ENCODE results near the gene ABCD4. TPM values are rescaled to one million over a fixed set of nuclear protein-coding genes. Genes with fewer than 3 reads are reported as not detected.

Gene ABCD4
- polyA plus RNA-seq, 3 donors, result 13.9 to 54.1 (median 14.2) TPM

DNA sequence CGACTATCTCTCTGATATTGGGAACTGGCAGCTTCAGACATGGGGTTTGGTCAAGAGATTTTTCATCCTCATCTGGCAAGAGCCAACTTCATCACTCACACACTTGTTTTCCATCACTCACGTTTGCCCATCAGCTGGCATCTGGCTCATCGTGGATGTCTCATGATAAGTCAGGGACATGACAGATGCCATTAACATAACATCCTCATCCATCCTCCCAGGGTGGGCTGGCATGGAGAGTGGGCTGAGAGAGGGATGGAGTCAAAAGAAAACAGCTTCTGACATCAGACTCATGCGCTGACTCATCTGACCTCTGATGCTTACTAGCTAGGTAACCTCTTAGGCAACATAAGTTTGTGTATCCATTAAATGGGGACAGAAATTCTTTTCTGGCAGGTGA lies 65.3 kb downstream of the ABCD4 start:
- peaks cover 0 to 34% of the 10 kb centered on the region in 2 donors for H3K9me3 ChIP-seq (replicated peaks in 1 of 2; ENCODE audit: control insufficient read depth in 1 of 2, insufficient read depth in 1 of 2, low read length in 2 of 2)
- Mint-ChIP-seq H3K36me3 (peaks cover 0 to 5% of the 10 kb centered on the region in 2 donors), H3K9me3 (peaks cover 0 to 15% (median 8%) of the 10 kb centered on the region in 7 donors), H3K27ac (no peak overlapping the region), H3K4me3 (peak overlapping the region in 1 of 2 donors; percentile 43), H3K4me1 (peaks cover 22% of the 10 kb centered on the region), H3K27me3 (ENCODE audit: low read depth in 3 of 3) (peaks cover 72 to 90% (median 79%) of the 10 kb centered on the region in 3 donors)
- no peaks in the 10 kb centered on the region for H3K79me2 ChIP-seq (ENCODE audit: insufficient read depth, low read length)
- peaks cover 48 to 69% of the 10 kb centered on the region in 2 donors for H3K27me3 ChIP-seq (ENCODE audit: control insufficient read depth in 2 of 2, insufficient read depth in 2 of 2, low read length in 2 of 2)
- no peak overlapping the region for H2AFZ ChIP-seq (ENCODE audit: insufficient read depth, low read depth, low read length, poor library complexity, severe bottlenecking)
- no peak overlapping the region for H3K4me3 ChIP-seq (replicated peaks in 1 of 3; ENCODE audit: low read depth in 2 of 3, low read length in 3 of 3)
- no peaks in the 10 kb centered on the region for H4K20me1 ChIP-seq (ENCODE audit: insufficient read depth, low read length)
- WGBS (ENCODE audit: insufficient coverage), result 92% methylated on average over 1 of the region's 4 CpGs
- H3K36me3 ChIP-seq (replicated peaks in 1 of 2; ENCODE audit: control insufficient read depth in 1 of 2, insufficient read depth in 2 of 2, low read length in 2 of 2), result no peaks in the 10 kb centered on the region
- intact Hi-C loops (cut with micrococcal nuclease), result no loop called here
- H3K27ac ChIP-seq (ENCODE audit: low read depth in 1 of 2, low read length in 2 of 2), result no peak overlapping the region
- no peak overlapping the region for H3K4me2 ChIP-seq (replicated peaks; ENCODE audit: extremely low read depth, low read length, poor library complexity, severe bottlenecking)
- H3K4me1 ChIP-seq (ENCODE audit: control insufficient read depth in 1 of 2, insufficient read depth in 2 of 2, low read length in 2 of 2), result peaks cover 14 to 15% of the 10 kb centered on the region in 2 donors
- no peak for DNase-seq
- H3K9ac ChIP-seq (ENCODE audit: insufficient read depth, low read length, poor library complexity, severe bottlenecking), result no peak overlapping the region
- TF ChIP-seq, protein P1, sequence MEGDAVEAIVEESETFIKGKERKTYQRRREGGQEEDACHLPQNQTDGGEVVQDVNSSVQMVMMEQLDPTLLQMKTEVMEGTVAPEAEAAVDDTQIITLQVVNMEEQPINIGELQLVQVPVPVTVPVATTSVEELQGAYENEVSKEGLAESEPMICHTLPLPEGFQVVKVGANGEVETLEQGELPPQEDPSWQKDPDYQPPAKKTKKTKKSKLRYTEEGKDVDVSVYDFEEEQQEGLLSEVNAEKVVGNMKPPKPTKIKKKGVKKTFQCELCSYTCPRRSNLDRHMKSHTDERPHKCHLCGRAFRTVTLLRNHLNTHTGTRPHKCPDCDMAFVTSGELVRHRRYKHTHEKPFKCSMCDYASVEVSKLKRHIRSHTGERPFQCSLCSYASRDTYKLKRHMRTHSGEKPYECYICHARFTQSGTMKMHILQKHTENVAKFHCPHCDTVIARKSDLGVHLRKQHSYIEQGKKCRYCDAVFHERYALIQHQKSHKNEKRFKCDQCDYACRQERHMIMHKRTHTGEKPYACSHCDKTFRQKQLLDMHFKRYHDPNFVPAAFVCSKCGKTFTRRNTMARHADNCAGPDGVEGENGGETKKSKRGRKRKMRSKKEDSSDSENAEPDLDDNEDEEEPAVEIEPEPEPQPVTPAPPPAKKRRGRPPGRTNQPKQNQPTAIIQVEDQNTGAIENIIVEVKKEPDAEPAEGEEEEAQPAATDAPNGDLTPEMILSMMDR (IDR thresholded peaks at IDR 0.05), result no peak

Other genes starting within 250 kb of the ABCD4 start
- gene ALDH6A1, start 218.5 kb downstream of the ABCD4 start, polyA plus RNA-seq, result 10 to 100 TPM in 1 of 3 donors, 1 to 10 TPM in 2; 2.5 to 15.1 (median 8.8) TPM
- gene LIN52, start 218.0 kb downstream of the ABCD4 start, polyA plus RNA-seq, result 1 to 10 TPM; 2.9 to 7.2 (median 4.8) TPM
- not detected for gene VSX2, start 63.5 kb downstream of the ABCD4 start, polyA plus RNA-seq
- gene VRTN, start 45.5 kb upstream of the ABCD4 start, polyA plus RNA-seq, result not detected
- gene SYNDIG1L, start 123.3 kb upstream of the ABCD4 start, polyA plus RNA-seq, result not detected
- gene NPC2, start 190.4 kb upstream of the ABCD4 start, polyA plus RNA-seq, result 1,000 to 10,000 TPM in 1 of 3 donors, 100 to 1,000 TPM in 2; 675 to 1,159 (median 772) TPM
- gene ISCA2, start 190.8 kb upstream of the ABCD4 start, polyA plus RNA-seq, result 10 to 100 TPM in 2 of 3 donors, 1 to 10 TPM in 1; 6.1 to 61.7 (median 55.9) TPM